GM11168 (cell line): Measurements from ENCODE around the gene LNP1.
"Not testable (repeated sequence)": the region's sequence is repeated elsewhere in the genome, so short reads cannot be mapped to it uniquely, and the experiment has no call there.

Experiments
- in situ Hi-C: fragments of 300-500 bp; cut with MboI; formaldehyde crosslinking; loops from one replicate; pipeline ENCODE4 v1.12.0; 2022; ENCODE audit warnings: low sequenced_read_pairs; ENCODE audit not compliant: unreplicated experiment

The LNP1 gene

GRCh38 chr3:100400780-100401673 is at the start of gene LNP1, which contains the start of gene TOMM70:
Gene LNP1, plus strand, starts transcription at chr3:100401539. Its CDS starts 28,191 bp downstream, at chr3:100429730.
Gene TOMM70, minus strand, starts transcription at chr3:100401089. Its CDS starts 140 bp downstream, at chr3:100400949.
- in situ Hi-C loops: no loop called here

- in situ Hi-C loops: not testable (repeated sequence)
These were observed 49.6 kb upstream of the LNP1 start for GRCh38 chr3:100351770-100352169.

- in situ Hi-C loops: no loop called here
These were observed 48.8 kb upstream of the LNP1 start for GRCh38 chr3:100352296-100353231.

GRCh38 chr3:100354850-100355249 is 46.5 kb upstream of the LNP1 start:
- in situ Hi-C loops: no loop called here

- in situ Hi-C loops: no loop called here
These were observed 42.9 kb upstream of the LNP1 start for GRCh38 chr3:100358413-100358812.

- in situ Hi-C loops: no loop called here
These were observed 42.3 kb upstream of the LNP1 start for GRCh38 chr3:100359035-100359434.

GRCh38 chr3:100360757-100361496 is 40.4 kb upstream of the LNP1 start:
- in situ Hi-C loops: no loop called here

GRCh38 chr3:100361897-100362296 is 39.4 kb upstream of the LNP1 start:
- in situ Hi-C loops: no loop called here

- in situ Hi-C loops: no loop called here
These were observed 36.9 kb upstream of the LNP1 start for GRCh38 chr3:100364421-100364820.

- in situ Hi-C loops: no loop called here
These were observed 34.9 kb upstream of the LNP1 start for GRCh38 chr3:100366424-100366823.

GRCh38 chr3:100368441-100368840 is 32.9 kb upstream of the LNP1 start:
- in situ Hi-C loops: no loop called here

- in situ Hi-C loops: no loop called here
These were observed 30.6 kb upstream of the LNP1 start for GRCh38 chr3:100370756-100371155.

GRCh38 chr3:100374521-100374920 is 26.8 kb upstream of the LNP1 start:
- in situ Hi-C loops: no loop called here

- in situ Hi-C loops: no loop called here
These were observed 25.0 kb upstream of the LNP1 start for GRCh38 chr3:100376301-100376700.

- in situ Hi-C loops: no loop called here
These were observed 16.4 kb upstream of the LNP1 start for GRCh38 chr3:100384733-100385525.

GRCh38 chr3:100386437-100387074 is 14.8 kb upstream of the LNP1 start:
- in situ Hi-C loops: no loop called here

GRCh38 chr3:100389025-100389424 is 12.3 kb upstream of the LNP1 start:
- in situ Hi-C loops: no loop called here

- in situ Hi-C loops: no loop called here
These were observed 5.5 kb upstream of the LNP1 start for GRCh38 chr3:100395679-100396431.
